K562 (cell line): ENCODE measurements around the gene MSX1. TPM values are rescaled to one million over a fixed set of nuclear protein-coding genes. Genes with fewer than 3 reads are reported as not detected.

Experiments used
- ATAC-seq: fragments of 200-7000 bp; cut with Tn5 transposase; 3 replicates; pipeline ENCODE4 v1.9.1; 2020; ENCODE audit warnings: moderate library complexity
- BruUV-seq: library from RNA; stranded (reverse); fragments of 400-500 nt; replicated peaks from 2 replicates; lab custom pipeline; 2021; lab: Mats Ljungman, UMichigan
- CTCF ChIA-PET: fragments of 300-600 bp; formaldehyde crosslinking; extraction: SDS; loops from one replicate; lab custom pipeline; 2021; ENCODE audit warnings: low intra/inter-chr PET ratio; lab: Yijun Ruan, JAX
- POLR2A ChIA-PET: fragments of 300-600, 350-650 bp; sonication (Branson Sonifier 250); formaldehyde crosslinking; extraction: SDS; loops from one replicate; lab custom pipeline; 2021; ENCODE audit warnings: antibody characterized with exemption, inconsistent platforms; lab: Yijun Ruan, JAX
- DNase-seq, 4 experiments: peaks; one replicate each; pipeline versions ENCODE4 v3.0.0 to v3.0.0-alpha.2; 2011 to 2018; ENCODE audit warnings: low spot score in 3 of 4, mixed read lengths in 3 of 4; ENCODE audit errors: extremely low read depth in 1 of 4
- FAIRE-seq: peaks from 2 replicates; lab custom pipeline; 2011; peaks lifted over from hg19 to GRCh38; lab: Jason Lieb, UNC
- H2AFZ ChIP-seq: 2 replicates; pipeline ENCODE4 v1.6.0; 2011; ENCODE audit warnings: low read depth, low read length, control low read depth, inconsistent platforms
- H3K27ac ChIP-seq: fragments of 200-600 bp; 3 replicates; pipeline ENCODE4 v1.8.0; 2011; ENCODE audit warnings: low read depth, mild to moderate bottlenecking, control low read depth, inconsistent platforms, low read length, moderate library complexity, mixed read lengths; ENCODE audit errors: extremely low read depth
- H3K27me3 ChIP-seq, 2 experiments: fragments of 300-600 bp in 1 of 2; 2 replicates in 1 of 2; 3 replicates in 1 of 2; pipeline versions ENCODE4 v1.6.0 to v1.8.0; 2011; ENCODE audit warnings: inconsistent platforms in 2 of 2, low read length in 2 of 2, mild to moderate bottlenecking in 1 of 2, mixed read lengths in 1 of 2, moderate library complexity in 1 of 2; ENCODE audit not compliant: control insufficient read depth in 2 of 2, insufficient read depth in 2 of 2
- H3K36me3 ChIP-seq: fragments of 300-600 bp; 3 replicates; pipeline ENCODE4 v1.8.0; 2011; ENCODE audit warnings: mild to moderate bottlenecking, low read length, inconsistent platforms; ENCODE audit not compliant: control insufficient read depth, insufficient read depth
- H3K4me1 ChIP-seq, 2 experiments: fragments of 200-600 bp in 1 of 2; replicated peaks in 1 of 2; 2 replicates in 1 of 2; 3 replicates in 1 of 2; pipeline versions ENCODE4 v1.5.1 to v1.8.0; 2011; ENCODE audit warnings: inconsistent platforms in 2 of 2, low read length in 2 of 2, mild to moderate bottlenecking in 1 of 2, mixed read lengths in 1 of 2, moderate library complexity in 1 of 2; ENCODE audit not compliant: control insufficient read depth in 2 of 2, insufficient read depth in 2 of 2
- H3K4me2 ChIP-seq: 2 replicates; pipeline ENCODE4 v1.6.1; 2011; ENCODE audit warnings: low read length, control low read depth, inconsistent platforms, mixed read lengths; ENCODE audit not compliant: insufficient read depth
- H3K4me3 ChIP-seq: fragments of 200-600 bp; sonication (generic), shearing (Covaris generic); 2 replicates; pipeline ENCODE4 v1.5.1; 2016; ENCODE audit warnings: control low read depth, inconsistent platforms
- H3K79me2 ChIP-seq: fragments of 200-600 bp; 3 replicates; pipeline ENCODE4 v1.8.0; 2011; ENCODE audit warnings: low read length, inconsistent platforms; ENCODE audit not compliant: control insufficient read depth, insufficient read depth
- H3K9ac ChIP-seq, 2 experiments: 2 replicates each; pipeline versions ENCODE4 v1.6.0 to v1.6.1; 2011; ENCODE audit warnings: low read depth in 2 of 2, low read length in 2 of 2, control low read depth in 1 of 2, inconsistent platforms in 1 of 2, mild to moderate bottlenecking in 1 of 2, mixed read lengths in 1 of 2; ENCODE audit not compliant: insufficient read depth in 1 of 2
- H3K9me1 ChIP-seq: one replicate; pipeline ENCODE4 v1.6.0; 2011; ENCODE audit warnings: inconsistent platforms, mild to moderate bottlenecking, low read length, moderate library complexity; ENCODE audit not compliant: control insufficient read depth, insufficient read depth
- H3K9me3 ChIP-seq: replicated peaks from 2 replicates; pipeline ENCODE4 v1.5.1; 2011; ENCODE audit warnings: low read depth, low read length, inconsistent platforms; ENCODE audit not compliant: control insufficient read depth, insufficient read depth
- H4K20me1 ChIP-seq: replicated peaks from 2 replicates; pipeline ENCODE4 v1.6.1; 2011; ENCODE audit warnings: low read length, inconsistent platforms, mixed read lengths; ENCODE audit not compliant: control insufficient read depth, insufficient read depth
- CREBBP ChIP-seq: IDR thresholded peaks from one replicate; pipeline ENCODE4 v1.6.1; 2012; ENCODE audit warnings: low read depth, mild to moderate bottlenecking, control low read depth, inconsistent platforms, low read length
- GABPA ChIP-seq: fragments of 200-800 bp; sonication (Bioruptor generic); conservative IDR thresholded peaks from 2 replicates; pipeline ENCODE4 v1.6.1; 2016; ENCODE audit warnings: low read depth, missing genetic modification characterization, missing compliant biosample characterization
- HINFP ChIP-seq: fragments of 450-650 bp; conservative IDR thresholded peaks from 2 replicates; pipeline ENCODE4 v1.6.1; 2016; ENCODE audit warnings: missing genetic modification characterization, low read depth, mild to moderate bottlenecking, control low read depth, missing compliant biosample characterization
- KDM5B ChIP-seq: fragments of 200-600 bp; sonication (generic); IDR thresholded peaks from 2 replicates; pipeline ENCODE4 v1.6.1; 2012; ENCODE audit warnings: low read depth, mild to moderate bottlenecking, moderate library complexity, low read length, control low read depth, inconsistent platforms; ENCODE audit not compliant: insufficient replicate concordance
- NCOA2 ChIP-seq, 2 experiments: fragments of 450-650 bp; IDR thresholded peaks; 2 replicates each; pipeline ENCODE4 v1.6.1; 2018; ENCODE audit warnings: mild to moderate bottlenecking in 2 of 2, moderate library complexity in 1 of 2; ENCODE audit not compliant: partially characterized antibody in 2 of 2
- ZFP91 ChIP-seq: sonication (generic); formaldehyde crosslinking; IDR thresholded peaks from 2 replicates; pipeline ENCODE4 v1.8.0; 2022; ENCODE audit warnings: mild to moderate bottlenecking, missing genetic modification reagents
- ZNF239 ChIP-seq: fragments of 250-450 bp; sonication (Bioruptor Pico); IDR thresholded peaks from 2 replicates; pipeline ENCODE4 v1.4.0; 2020; ENCODE audit warnings: mild to moderate bottlenecking
- ZSCAN29 ChIP-seq: fragments of 450-650 bp; IDR thresholded peaks from 2 replicates; pipeline ENCODE4 v1.6.1; 2017
- WGBS: fragments of 100-300 bp; shearing (Covaris generic); methylation state at CpG from one replicate; pipeline ENCODE4 v1.1.6; 2016; ENCODE audit warnings: low coverage, mixed read lengths; ENCODE audit not compliant: insufficient coverage; ENCODE audit errors: missing lambda C conversion rate; 5-methylcytosine and 5-hydroxymethylcytosine counted together
- in situ Hi-C: fragments of 300-500 bp; cut with MboI; formaldehyde crosslinking; loops from 4 replicates; pipeline ENCODE4 v1.15.0; 2018; ENCODE audit warnings: inconsistent platforms, mixed read lengths
- intact Hi-C: fragments of 100-400 bp; cut with micrococcal nuclease; formaldehyde crosslinking; loops from 2 replicates; pipeline ENCODE4 v1.14.2; 2022
- polyA plus RNA-seq, 8 experiments: library from polyadenylated mRNA; depleted of rRNA in 4 of 8; stranded (reverse) in 5 of 8; unstranded in 3 of 8; fragments of >200 nt; fragmentation: Nextera tagmentation in 2 of 8; fragmentation: Illumina TruSeq in 1 of 8; extraction: Ambion mirVana in 2 of 8; extraction: Trizol in 1 of 8; gene quantifications; 2 replicates each; pipeline versions ENCODE4 v1.2.1 to v1.2.3, GENCODE V29; 2011 to 2014; ENCODE audit warnings: inconsistent platforms in 1 of 8, missing spikeins in 1 of 8
- total RNA-seq, 7 experiments: library from RNA; depleted of rRNA in 6 of 7; stranded (reverse); fragments of >200 nt in 6 of 7; fragmentation: Illumina TruSeq in 2 of 7; extraction: Trizol in 2 of 7; gene quantifications; 2 replicates each; pipeline versions ENCODE4 v1.2.1 to v1.2.3, GENCODE V29; 2011 to 2021; ENCODE audit warnings: low replicate concordance in 1 of 7
- TF ChIP-seq, protein P1 (sequence below): fragments of 250-450 bp; sonication (Bioruptor Pico); IDR thresholded peaks from 2 replicates; pipeline ENCODE4 v1.4.0; 2020; ENCODE audit warnings: mild to moderate bottlenecking, moderate library complexity

MSX1 gene
- total and polyA plus RNA-seq, 9 of the 15 experiments (the other 6 are each of a cell fraction or from before 2014, with no cell fraction given), result 1.3 to 6.3 (median 2.3) TPM

DNA sequence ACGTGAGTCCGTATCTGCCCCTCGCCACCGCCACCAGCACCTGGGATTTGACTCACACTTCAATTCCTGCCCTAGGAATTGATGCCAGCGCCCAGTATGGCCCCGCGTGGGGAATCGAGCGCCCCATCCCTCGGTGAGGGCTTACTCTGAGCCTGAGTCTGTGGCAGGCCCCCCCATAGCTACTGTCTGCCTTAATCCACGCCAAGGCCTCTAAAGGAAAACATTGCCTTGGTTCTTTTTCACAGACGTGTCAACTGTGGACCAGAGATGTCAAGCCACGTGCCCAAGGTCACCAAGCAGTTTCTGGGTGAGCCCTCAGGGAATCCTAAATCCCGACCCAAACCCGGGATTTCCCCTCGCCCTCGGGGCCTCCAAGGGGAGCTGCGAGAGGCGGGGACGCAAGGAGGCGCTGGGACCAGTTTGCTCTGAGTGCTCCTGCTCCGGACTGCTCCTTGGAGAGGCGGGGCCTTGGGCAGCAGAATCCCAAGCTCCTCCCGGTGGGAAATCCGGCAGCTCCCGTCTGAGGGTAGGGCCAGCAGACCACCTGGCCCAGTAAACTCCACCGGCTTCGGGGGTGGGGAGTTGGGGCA, 12.9 kb downstream of the MSX1 start (continued):
- TF ChIP-seq ZFP91 (CRISPR knock-in tag), result no peak
- TF ChIP-seq, all 486 proteins: peak for 0

- 2% methylated on average over 11 of the region's 11 CpGs for WGBS
- peaks cover 50 to 83% of the 10 kb centered on the region in 2 experiments for H3K27me3 ChIP-seq
- TF ChIP-seq HINFP (tag) (no peak), ZSCAN29 (no peak), ZFP91 (CRISPR knock-in tag) (no peak), KDM5B (no peak), NCOA2 (IDR thresholded peaks at IDR 0.05; ENCODE audit: partially characterized antibody in 2 of 2) (no peak), CREBBP (no peak), GABPA (tag) (no peak), ZNF239 (no peak)
- TF ChIP-seq, protein P1, sequence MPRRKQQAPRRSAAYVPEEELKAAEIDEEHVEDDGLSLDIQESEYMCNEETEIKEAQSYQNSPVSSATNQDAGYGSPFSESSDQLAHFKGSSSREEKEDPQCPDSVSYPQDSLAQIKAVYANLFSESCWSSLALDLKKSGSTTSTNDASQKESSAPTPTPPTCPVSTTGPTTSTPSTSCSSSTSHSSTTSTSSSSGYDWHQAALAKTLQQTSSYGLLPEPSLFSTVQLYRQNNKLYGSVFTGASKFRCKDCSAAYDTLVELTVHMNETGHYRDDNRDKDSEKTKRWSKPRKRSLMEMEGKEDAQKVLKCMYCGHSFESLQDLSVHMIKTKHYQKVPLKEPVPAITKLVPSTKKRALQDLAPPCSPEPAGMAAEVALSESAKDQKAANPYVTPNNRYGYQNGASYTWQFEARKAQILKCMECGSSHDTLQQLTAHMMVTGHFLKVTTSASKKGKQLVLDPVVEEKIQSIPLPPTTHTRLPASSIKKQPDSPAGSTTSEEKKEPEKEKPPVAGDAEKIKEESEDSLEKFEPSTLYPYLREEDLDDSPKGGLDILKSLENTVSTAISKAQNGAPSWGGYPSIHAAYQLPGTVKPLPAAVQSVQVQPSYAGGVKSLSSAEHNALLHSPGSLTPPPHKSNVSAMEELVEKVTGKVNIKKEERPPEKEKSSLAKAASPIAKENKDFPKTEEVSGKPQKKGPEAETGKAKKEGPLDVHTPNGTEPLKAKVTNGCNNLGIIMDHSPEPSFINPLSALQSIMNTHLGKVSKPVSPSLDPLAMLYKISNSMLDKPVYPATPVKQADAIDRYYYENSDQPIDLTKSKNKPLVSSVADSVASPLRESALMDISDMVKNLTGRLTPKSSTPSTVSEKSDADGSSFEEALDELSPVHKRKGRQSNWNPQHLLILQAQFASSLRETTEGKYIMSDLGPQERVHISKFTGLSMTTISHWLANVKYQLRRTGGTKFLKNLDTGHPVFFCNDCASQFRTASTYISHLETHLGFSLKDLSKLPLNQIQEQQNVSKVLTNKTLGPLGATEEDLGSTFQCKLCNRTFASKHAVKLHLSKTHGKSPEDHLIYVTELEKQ (CRISPR knock-in tag), result no peak
Observed at GRCh38 chr4:4873203-4873602, 13.7 kb downstream of the MSX1 start.

More at GRCh38 chr4:4873203-4873602, 13.7 kb downstream of the MSX1 start:
- intact Hi-C loops (loop anchor here (10.0 kb wide), 1 partner anchor 198 kb away; no protein-coding TSS in a partner anchor), in situ Hi-C loops (no loop called here)
- Histone ChIP-seq H2AFZ (no peak overlapping the region), H4K20me1 (peaks cover 15% of the 10 kb centered on the region), H3K4me1 (peaks cover 0 to 6% of the 10 kb centered on the region in 2 experiments; a peak in 1 of 5 replicates), H3K4me3 (no peak overlapping the region), H3K27ac (no peak overlapping the region), H3K36me3 (no peaks in the 10 kb centered on the region), H3K9ac (no peak overlapping the region), H3K79me2 (no peaks in the 10 kb centered on the region), H3K9me3 (no peaks in the 10 kb centered on the region), H3K9me1 (no peaks in the 10 kb centered on the region), H3K4me2 (no peak overlapping the region)
- FAIRE-seq (no peak), DNase-seq (no peak), ATAC-seq (no peak)
- ChIA-PET CTCF (no interaction called here), POLR2A (no interaction called here)
- BruUV-seq, result no TSS peak
